Hematopoietic multipotent progenitor cell (in vitro differentiated cells): ENCODE results near the gene RRAS. TPM values are rescaled to one million over a fixed set of nuclear protein-coding genes. Genes with fewer than 3 reads are reported as not detected.
"Not testable (repeated sequence)": the region's sequence is repeated elsewhere in the genome, so short reads cannot be mapped to it uniquely, and the experiment has no call there.

Experiments
- DNase-seq, 3 donors: peaks; one replicate each; pipeline ENCODE4 v3.0.0-alpha.2; 2011 to 2015; ENCODE audit warnings: low read depth in 2 of 3, low spot score in 2 of 3
- total RNA-seq: library from RNA; depleted of rRNA; stranded (reverse); fragments of >200 nt; gene quantifications from one replicate; pipeline ENCODE4 v1.2.3, GENCODE V29; 2012

Gene RRAS
- total RNA-seq, 1 donor: 7.5 TPM

DNA sequence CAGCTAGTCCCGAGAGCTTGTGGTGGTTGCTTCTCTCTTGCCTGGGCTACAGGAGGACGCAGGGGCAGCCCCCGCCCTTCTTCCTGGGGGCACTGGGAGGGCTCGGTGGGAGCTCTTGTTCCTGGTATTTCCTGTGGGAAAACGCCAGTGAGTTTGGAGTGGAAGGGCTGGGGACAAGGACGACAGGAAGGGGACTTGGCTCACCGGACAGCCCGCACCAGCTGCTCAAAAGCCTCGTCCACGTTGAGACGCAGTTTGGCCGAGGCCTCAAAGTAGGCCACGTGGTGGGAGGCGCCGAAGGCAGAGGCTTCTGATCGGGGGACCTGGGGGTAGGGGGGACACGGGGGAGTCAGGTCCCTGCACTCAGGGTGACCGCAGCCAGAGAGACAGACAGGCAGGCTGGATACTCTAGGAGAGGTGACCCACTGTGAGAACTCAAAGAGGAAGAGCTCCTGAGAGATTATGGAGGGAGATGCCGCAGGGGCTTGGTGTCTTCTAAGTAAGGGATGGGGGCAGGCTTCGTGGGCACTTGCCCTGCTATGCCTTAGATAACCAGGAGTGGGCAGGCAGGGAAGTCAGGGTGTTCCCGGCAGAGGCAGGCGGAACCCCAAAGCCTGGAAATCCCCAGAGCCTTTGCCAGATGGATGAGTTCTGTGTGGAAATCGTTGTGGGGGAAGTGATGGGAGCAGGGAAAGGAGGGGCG is 4.3 kb downstream of the RRAS start:
- no peak for DNase-seq

DNA sequence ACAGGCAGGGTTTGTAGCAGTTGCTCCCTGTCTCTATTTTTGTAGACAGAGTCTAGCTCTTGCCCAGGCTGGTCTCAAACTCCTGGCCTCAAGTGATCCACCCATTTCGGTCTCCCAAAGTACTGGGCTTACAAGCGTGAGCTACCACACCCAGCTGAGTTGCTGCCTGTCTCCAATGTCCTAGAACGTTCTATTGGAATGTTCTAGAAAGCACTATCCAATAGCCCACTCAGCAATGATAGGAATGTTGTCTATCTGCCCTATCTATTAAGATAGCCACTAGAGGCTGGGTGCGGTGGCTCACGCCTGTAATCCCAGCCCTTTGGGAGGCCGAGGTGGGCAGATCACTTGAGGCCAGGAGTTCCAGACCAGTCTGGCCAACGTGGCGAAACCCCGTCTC is 6.7 kb downstream of the RRAS start:
- not testable (repeated sequence) for DNase-seq

- DNase-seq: no peak
Measured at GRCh38 chr19:49632576-49632975, 7.4 kb downstream of the RRAS start.

- no peak for DNase-seq
Measured at GRCh38 chr19:49631610-49632192, 8.2 kb downstream of the RRAS start.

DNA sequence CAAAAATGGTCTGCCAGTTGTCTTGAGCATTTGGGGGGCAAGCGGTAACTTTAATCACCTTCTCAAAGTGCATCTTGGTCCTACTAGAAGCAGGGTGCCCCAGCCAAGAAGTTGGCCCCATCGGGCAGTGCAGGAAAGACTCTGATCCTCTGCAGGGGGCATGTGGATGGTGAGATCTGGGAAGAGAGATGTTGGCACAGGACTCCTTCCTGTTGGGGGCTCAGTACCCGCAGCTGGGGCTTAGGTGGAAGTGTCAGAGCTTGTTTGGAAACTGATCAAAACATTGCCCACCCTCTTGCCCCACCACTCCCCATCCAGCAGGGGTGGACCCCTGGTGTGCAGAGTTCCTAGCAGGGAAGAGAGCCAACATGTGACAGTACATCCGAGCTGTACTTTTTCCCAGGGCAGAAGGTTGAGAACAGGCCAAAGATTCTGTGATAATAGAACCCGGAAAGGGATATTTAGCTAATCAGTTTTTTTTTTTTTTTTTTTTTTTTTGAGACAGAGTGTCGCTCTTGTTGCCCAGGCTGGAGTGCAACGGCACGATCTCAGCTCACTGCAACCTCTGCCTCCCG is 8.8 kb downstream of the RRAS start:
- DNase-seq: no peak

DNA sequence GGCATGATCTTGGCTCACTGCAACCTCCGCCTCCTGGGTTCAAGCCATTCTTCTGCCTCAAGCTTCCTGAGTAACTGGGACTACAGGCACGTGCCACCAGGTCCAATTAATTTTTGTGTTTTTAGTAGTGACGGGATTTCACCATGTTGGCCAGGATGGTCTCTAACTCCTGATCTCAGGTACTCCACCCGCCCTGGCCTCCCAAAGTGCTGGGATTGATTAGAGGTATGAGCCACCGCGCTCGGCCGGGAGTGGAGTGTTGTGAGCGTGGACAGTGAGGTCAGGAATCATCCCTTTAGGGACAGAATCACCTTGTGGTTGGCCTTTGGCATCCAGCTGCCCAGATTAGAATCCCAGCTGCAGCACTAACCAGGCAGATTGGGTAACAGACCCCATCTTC is 10.3 kb downstream of the RRAS start:
- DNase-seq: no peak

- no peak for DNase-seq
Measured at GRCh38 chr19:49626226-49626625, 13.7 kb downstream of the RRAS start.

GRCh38 chr19:49624967-49625910 is 14.7 kb downstream of the RRAS start:
- no peak for DNase-seq

GRCh38 chr19:49617860-49618259 is 22.1 kb downstream of the RRAS start:
- not testable (repeated sequence) for DNase-seq

- DNase-seq: no peak
Measured at GRCh38 chr19:49616945-49617344, 23.0 kb downstream of the RRAS start.

GRCh38 chr19:49616532-49616931 is 23.4 kb downstream of the RRAS start:
- DNase-seq: no peak

GRCh38 chr19:49615861-49616260 is 24.1 kb downstream of the RRAS start:
- DNase-seq: no peak

DNA sequence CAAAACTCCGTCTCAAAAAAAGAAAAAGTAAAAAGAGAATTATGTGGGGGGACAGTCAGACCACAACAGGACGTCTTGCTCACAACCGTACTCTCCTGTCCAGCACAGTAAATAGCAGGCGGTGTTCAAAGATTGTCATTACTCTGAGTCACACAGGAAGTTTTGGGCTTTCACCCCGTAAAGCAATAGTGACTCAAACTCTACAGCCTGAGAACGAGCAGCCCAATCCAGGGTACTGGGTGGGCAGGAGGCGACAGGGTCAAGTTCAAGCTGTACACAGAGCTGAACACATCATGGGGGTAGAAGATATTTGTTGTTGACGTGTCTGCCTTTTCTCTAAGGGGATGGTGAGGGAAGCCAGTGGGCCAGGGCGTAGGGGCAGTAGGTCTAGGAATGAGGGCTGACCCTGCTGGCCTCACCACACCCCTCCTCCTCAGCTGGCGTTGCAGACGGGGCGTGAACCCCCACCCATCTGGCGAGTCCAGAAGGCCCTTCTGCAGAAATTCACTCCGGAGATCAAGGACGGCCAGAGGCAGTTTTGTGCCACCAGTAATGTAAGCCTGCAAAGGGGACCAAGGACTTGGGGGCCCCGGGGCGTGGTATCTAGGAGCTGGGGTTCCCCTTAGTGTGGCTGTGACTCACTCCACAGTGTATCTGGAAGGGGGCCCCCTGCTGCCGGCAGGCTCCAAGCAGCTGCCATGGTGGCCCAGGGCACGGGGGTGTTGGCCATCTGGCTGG is 25.7 kb downstream of the RRAS start:
- DNase-seq: no peak

GRCh38 chr19:49613374-49613773 is 26.6 kb downstream of the RRAS start:
- no peak for DNase-seq

GRCh38 chr19:49609499-49610092 is 30.3 kb downstream of the RRAS start:
- no peak for DNase-seq

DNA sequence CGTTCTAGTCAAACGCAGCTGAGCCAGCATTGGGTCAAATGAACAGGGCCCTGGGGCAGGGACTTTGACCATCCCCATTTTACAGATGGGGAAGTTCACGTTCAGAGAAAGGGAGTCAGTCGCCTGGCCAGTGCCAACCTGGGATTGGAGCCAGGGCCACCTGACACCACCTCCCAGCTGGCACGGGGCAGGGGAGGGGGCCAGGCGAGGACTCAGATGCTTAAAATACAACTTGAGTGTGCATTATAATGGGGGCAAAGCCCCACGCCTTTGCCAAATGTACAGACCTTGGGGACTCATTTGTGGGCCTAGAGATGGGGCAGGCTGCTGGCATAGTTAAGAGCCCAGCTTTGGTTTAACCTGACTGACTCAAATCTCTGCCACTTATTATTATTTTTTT is 34.3 kb downstream of the RRAS start:
- no peak for DNase-seq

DNA sequence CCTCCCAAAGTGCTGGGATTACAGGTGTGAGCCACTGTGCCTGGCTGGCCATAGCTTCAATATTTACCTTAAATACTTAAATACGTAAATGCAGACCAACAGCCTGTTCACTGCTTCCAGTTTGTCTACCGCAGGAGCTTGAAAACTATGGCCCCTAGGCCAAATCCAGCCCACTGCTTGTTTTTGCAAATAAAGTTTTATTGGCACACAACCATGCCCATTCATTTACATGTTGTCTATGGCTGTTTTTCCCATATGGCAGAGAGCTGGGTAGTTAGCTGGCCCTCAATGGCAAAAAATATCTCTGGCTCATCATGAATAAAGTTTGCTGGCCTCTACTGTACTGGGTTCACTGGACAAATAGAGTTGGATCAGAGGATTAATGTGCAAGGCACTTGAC is 37.1 kb downstream of the RRAS start:
- no peak for DNase-seq

GRCh38 chr19:49601482-49602038 is 38.4 kb downstream of the RRAS start:
- DNase-seq: no peak

GRCh38 chr19:49599378-49600295 is 40.3 kb downstream of the RRAS start:
- no peak for DNase-seq
